ENCODE data around the gene BUB3. TPM values are rescaled to one million over a fixed set of nuclear protein-coding genes. Genes with fewer than 3 reads are reported as not detected.

The BUB3 gene
- total and polyA plus RNA-seq, 2 of the 13 experiments (the other 11 are each of a cell fraction or from before 2014, with no cell fraction given) = 174 to 188 TPM

- no peak for TF ChIP-seq DBP (CRISPR knock-in tag; IDR thresholded peaks at IDR 0.05; ENCODE audit: not compliant biosample characterization)
- no peak for TF ChIP-seq ZNF446 (CRISPR knock-in tag; IDR thresholded peaks at IDR 0.05)
- TF ChIP-seq AKNA (CRISPR knock-in tag; IDR thresholded peaks at IDR 0.05; ENCODE audit: borderline replicate concordance) = no peak
- peak; percentile 86 for TF ChIP-seq SAP130 (CRISPR knock-in tag; IDR thresholded peaks at IDR 0.05; ENCODE audit: low read depth)
- peak; percentile 56; the same call in 1 of the 2 replicates for TF ChIP-seq ZNF614 (CRISPR knock-in tag; IDR thresholded peaks at IDR 0.05; ENCODE audit: borderline replicate concordance)
- TF ChIP-seq ZNF747 (CRISPR knock-in tag; IDR thresholded peaks at IDR 0.05; ENCODE audit: borderline replicate concordance) = peak; percentile 33; the same call in 1 of the 2 replicates
- TF ChIP-seq ZNF124 (CRISPR knock-in tag; IDR thresholded peaks at IDR 0.05) = 0 out of 2 replicates have a peak, but pooled peaks have one; percentile 35
- peak; percentile 56; the same call in 1 of the 2 replicates for TF ChIP-seq PATZ1 (CRISPR knock-in tag; IDR thresholded peaks at IDR 0.05)
- peak; percentile 30; the same call in 1 of the 2 replicates for TF ChIP-seq MIER2 (CRISPR knock-in tag; IDR thresholded peaks at IDR 0.05)
- 0 out of 2 replicates have a peak, but pooled peaks have one; percentile 13 for TF ChIP-seq HNF1B (CRISPR knock-in tag; IDR thresholded peaks at IDR 0.05)
- TF ChIP-seq PHB2 (IDR thresholded peaks at IDR 0.05; ENCODE audit: partially characterized antibody) = no peak
- TF ChIP-seq NONO (IDR thresholded peaks at IDR 0.05) = no peak
- no peak; the same call in 1 of the 2 replicates for TF ChIP-seq NONO (CRISPR knock-in tag; conservative IDR thresholded peaks at IDR 0.05)
- TF ChIP-seq YY1 (IDR thresholded peaks at IDR 0.05; ENCODE audit: insufficient read depth, insufficient replicate concordance, low read depth, low read length) = peak; percentile 20
- TF ChIP-seq ZNF138 (CRISPR knock-in tag; IDR thresholded peaks at IDR 0.05; ENCODE audit: low read depth) = no peak
- no peak for TF ChIP-seq ZNF660 (CRISPR knock-in tag; IDR thresholded peaks at IDR 0.05; ENCODE audit: borderline replicate concordance, low read depth)
- TF ChIP-seq ZNF350 (CRISPR knock-in tag; IDR thresholded peaks at IDR 0.05; ENCODE audit: borderline replicate concordance, low read depth) = peak; percentile 29; the same call in 1 of the 2 replicates
- no peak for TF ChIP-seq ISX (CRISPR knock-in tag; conservative IDR thresholded peaks at IDR 0.05)
Measured at GRCh38 chr10:123139521-123140163, 14.6 kb upstream of the BUB3 start (continued).

Measured in HepG2 (cell line).